Measurements from ENCODE around the gene ELMO1.

DNA sequence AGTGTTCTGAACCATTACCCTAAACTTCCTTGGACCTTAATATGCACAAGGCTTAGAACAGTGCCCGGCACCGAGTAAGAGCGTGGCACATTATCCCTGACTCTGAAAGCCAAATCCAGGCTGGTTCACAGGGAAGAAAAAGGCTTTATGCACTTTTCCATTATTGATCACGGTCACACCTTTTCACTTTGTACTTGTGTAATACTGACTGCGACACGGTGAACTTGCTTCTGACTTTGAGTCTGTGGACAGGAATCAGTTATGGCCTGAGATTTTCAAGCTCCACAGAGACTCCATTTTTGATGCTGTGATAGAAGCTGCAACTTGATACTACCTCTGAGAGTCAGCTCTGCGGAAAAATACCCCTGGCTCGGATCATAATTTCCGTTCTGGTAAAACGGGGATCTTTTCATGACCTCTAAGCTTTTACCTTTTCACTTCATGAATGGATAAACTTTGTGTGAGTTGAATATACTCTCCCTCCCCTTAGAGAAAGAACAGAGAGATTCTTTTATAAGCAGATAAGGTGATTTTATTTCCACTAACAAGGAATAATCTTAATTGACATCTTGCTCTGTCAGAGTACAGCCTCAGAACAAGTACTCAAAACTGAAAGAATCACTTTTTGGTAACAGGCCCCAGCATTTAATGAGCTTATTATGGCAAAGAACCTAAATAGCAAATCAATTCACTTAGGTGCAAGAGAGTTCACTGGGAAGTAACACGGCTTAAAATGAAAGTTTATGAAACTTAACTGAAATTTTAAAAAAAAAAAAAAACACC is 88.8 kb downstream of the ELMO1 start:
- no peak for TF ChIP-seq CTCF (IDR thresholded peaks at IDR 0.05)
- TF ChIP-seq POLR2A (IDR thresholded peaks at IDR 0.05): no peak

Measured in body of pancreas (tissue), 4 donors.